Kidney epithelial cell (primary cell): ENCODE data around the gene STK17A. TPM values are rescaled to one million over a fixed set of nuclear protein-coding genes. Genes with fewer than 3 reads are reported as not detected.

Experiments used
- DNase-seq: peaks from one replicate; pipeline ENCODE4 v3.0.0-alpha.2; 2010; ENCODE audit warnings: low read depth
- H3K27me3 ChIP-seq: 2 replicates; pipeline ENCODE4 v1.6.0; 2011; ENCODE audit warnings: low read length; ENCODE audit not compliant: control insufficient read depth, insufficient read depth
- H3K36me3 ChIP-seq: 2 replicates; pipeline ENCODE4 v1.5.1; 2011; ENCODE audit warnings: low read length; ENCODE audit not compliant: control insufficient read depth, insufficient read depth
- H3K4me3 ChIP-seq: 2 replicates; pipeline ENCODE4 v1.5.1; 2011; ENCODE audit warnings: low read depth, mild to moderate bottlenecking, control low read depth, low read length
- CTCF ChIP-seq: IDR thresholded peaks from 2 replicates; pipeline ENCODE4 v1.5.1; 2011; ENCODE audit warnings: mild to moderate bottlenecking, moderate library complexity, low read length, control low read depth, inconsistent platforms; ENCODE audit not compliant: insufficient read depth, poor library complexity, severe bottlenecking
- total RNA-seq: library from RNA; depleted of rRNA; stranded (reverse); fragments of >200 nt; gene quantifications from 2 replicates; pipeline ENCODE4 v1.2.3, GENCODE V29; 2015

STK17A gene
- total RNA-seq, 1 donor from 2014 or later, result 12.8 TPM

DNA sequence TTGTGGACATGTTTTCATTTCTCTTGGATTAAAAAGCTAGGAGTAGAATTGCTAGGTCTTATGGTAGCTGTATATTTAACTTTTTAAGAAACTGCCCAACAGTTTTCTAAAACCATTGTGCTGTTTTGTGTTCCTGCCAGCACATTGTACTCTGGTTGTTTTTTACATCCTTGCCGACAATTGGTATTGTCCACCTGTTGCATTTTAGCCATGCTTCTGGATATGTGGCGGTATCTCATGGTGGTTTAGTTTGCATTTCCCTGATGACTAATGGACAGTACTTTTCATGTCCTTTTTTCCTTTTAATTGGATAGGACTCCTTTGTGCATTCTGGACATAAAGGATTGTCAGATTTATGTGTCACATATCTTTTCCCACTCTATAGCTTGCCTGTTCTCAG lies 45.5 kb downstream of the STK17A start:
- Histone ChIP-seq H3K27me3 (no peaks in the 10 kb centered on the region), H3K4me3 (no peak overlapping the region), H3K36me3 (no peaks in the 10 kb centered on the region)
- no peak for TF ChIP-seq CTCF
- no peak for DNase-seq

DNA sequence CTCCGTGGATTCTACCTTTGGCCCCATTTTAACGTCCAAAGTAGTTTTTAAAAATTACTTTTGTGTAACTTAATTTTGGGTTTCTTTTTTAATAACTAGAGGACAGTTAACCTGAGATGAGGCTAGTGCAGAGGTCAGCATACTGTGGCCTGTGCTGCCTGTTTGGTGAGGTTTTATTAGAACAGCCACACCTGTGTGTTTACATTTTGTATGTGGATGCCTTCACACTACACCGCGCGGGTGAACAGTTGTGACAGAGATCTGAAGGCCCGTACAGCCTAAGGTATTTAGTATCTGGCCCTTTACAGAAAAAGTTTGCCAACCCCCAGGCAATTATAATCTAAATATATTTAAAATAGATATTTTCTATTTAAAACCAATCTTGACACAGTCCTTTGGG lies 46.9 kb downstream of the STK17A start:
- no peak for DNase-seq
- no peak for TF ChIP-seq CTCF
- H3K27me3 ChIP-seq, result no peaks in the 10 kb centered on the region
- no peak overlapping the region for H3K4me3 ChIP-seq
- H3K36me3 ChIP-seq, result peaks cover 2% of the 10 kb centered on the region

- Histone ChIP-seq H3K36me3 (peaks cover 2% of the 10 kb centered on the region), H3K4me3 (no peak overlapping the region), H3K27me3 (no peaks in the 10 kb centered on the region)
- DNase-seq, result no peak
- TF ChIP-seq CTCF, result no peak
Measured at GRCh38 chr7:43630482-43630881, 47.6 kb downstream of the STK17A start.

- TF ChIP-seq CTCF, result no peak
- Histone ChIP-seq H3K36me3 (peaks cover 2% of the 10 kb centered on the region), H3K4me3 (no peak overlapping the region), H3K27me3 (no peaks in the 10 kb centered on the region)
- no peak for DNase-seq
Measured at GRCh38 chr7:43631559-43631958, 48.7 kb downstream of the STK17A start.

GRCh38 chr7:43632746-43633145 lies 49.8 kb downstream of the STK17A start:
- Histone ChIP-seq H3K27me3 (no peaks in the 10 kb centered on the region), H3K4me3 (no peak overlapping the region), H3K36me3 (peaks cover 2% of the 10 kb centered on the region)
- no peak for DNase-seq
- no peak for TF ChIP-seq CTCF

DNA sequence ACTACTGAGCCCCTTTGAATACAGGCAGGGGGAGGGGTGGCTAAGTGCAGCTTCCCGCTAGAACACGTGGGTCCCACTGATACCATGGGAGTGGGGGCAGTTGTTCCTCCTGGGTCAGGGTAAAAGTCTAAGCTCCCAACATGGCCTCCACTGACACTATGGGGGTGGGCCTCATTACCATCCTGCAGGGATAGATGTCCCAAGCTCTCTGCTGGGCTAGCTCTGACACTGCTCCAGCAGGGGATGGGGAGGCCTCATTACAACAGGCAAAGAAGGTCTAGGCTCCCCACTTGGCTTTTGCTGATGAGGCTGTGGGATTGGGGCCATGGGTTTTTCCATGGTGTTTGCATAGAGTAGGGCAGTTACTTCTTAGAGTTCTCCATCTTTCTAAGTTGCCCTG lies 51.5 kb downstream of the STK17A start:
- peaks cover 2% of the 10 kb centered on the region for H3K36me3 ChIP-seq
- H3K27me3 ChIP-seq, result no peaks in the 10 kb centered on the region
- DNase-seq, result no peak

More for the DNA sequence above, 51.5 kb downstream of the STK17A start:
- TF ChIP-seq CTCF, result no peak
- H3K4me3 ChIP-seq, result no peak overlapping the region
